Posterior vena cava (tissue), 2 donors: ENCODE results near the gene CDRT15. TPM values are rescaled to one million over a fixed set of nuclear protein-coding genes. Genes with fewer than 3 reads are reported as not detected.

Source experiments
- DNase-seq: peaks from one replicate; pipeline ENCODE4 v3.0.0-alpha.2; 2020; ENCODE audit warnings: low spot score
- intact Hi-C, 2 donors: fragments of 100-400 bp; cut with DNase I; formaldehyde crosslinking; loops; one replicate each; pipeline versions ENCODE4 v1.14.1 to v1.14.2; 2022 to 2023
- total RNA-seq, 2 donors: library from RNA; stranded (reverse); fragmentation: NEBNext Ultra II Directional; extraction: Animal tissue kit (Norgen Biotek cat#: 25700); gene quantifications; one replicate each; pipeline ENCODE4 v1.2.1, GENCODE V29; 2021
- donor health status: DM: yes; HTN: yes; CAD: no.
- donor health status: DM: yes; HTN: yes; CAD: no.

CDRT15 gene
- total RNA-seq, 2 donors from 2014 or later: not detected

GRCh38 chr17:14211246-14211645, 25.4 kb downstream of the CDRT15 start:
- intact Hi-C loops: no loop called here
- no peak for DNase-seq

GRCh38 chr17:14209215-14209614, 27.4 kb downstream of the CDRT15 start:
- intact Hi-C loops: no loop called here
- DNase-seq: no peak

- intact Hi-C loops: no loop called here
- no peak for DNase-seq
Observed at GRCh38 chr17:14207791-14208190, 28.9 kb downstream of the CDRT15 start.

GRCh38 chr17:14206891-14207290, 29.8 kb downstream of the CDRT15 start:
- no peak for DNase-seq
- intact Hi-C loops: no loop called here

GRCh38 chr17:14205992-14206461, 30.6 kb downstream of the CDRT15 start:
- intact Hi-C loops: no loop called here

GRCh38 chr17:14205380-14205779, 31.3 kb downstream of the CDRT15 start:
- intact Hi-C loops: no loop called here
- DNase-seq: no peak

More at GRCh38 chr17:14205992-14206461, 30.6 kb downstream of the CDRT15 start:
- DNase-seq: no peak

- intact Hi-C loops: no loop called here
- DNase-seq: no peak
Observed at GRCh38 chr17:14204546-14204945, 32.1 kb downstream of the CDRT15 start.

- intact Hi-C loops: no loop called here
- no peak for DNase-seq
Observed at GRCh38 chr17:14204084-14204483, 32.6 kb downstream of the CDRT15 start.

- DNase-seq: no peak
- intact Hi-C loops: no loop called here
Observed at GRCh38 chr17:14203388-14203787, 33.3 kb downstream of the CDRT15 start.

GRCh38 chr17:14202388-14203166, 34.1 kb downstream of the CDRT15 start:
- intact Hi-C loops: no loop called here
- DNase-seq: no peak

- intact Hi-C loops: no loop called here
- no peak for DNase-seq
Observed at GRCh38 chr17:14201988-14202380, 34.7 kb downstream of the CDRT15 start.

- intact Hi-C loops: no loop called here
- no peak for DNase-seq
Observed at GRCh38 chr17:14201021-14201987, 35.4 kb downstream of the CDRT15 start.

- no peak for DNase-seq
- intact Hi-C loops: no loop called here
Observed at GRCh38 chr17:14200354-14200753, 36.3 kb downstream of the CDRT15 start.

- DNase-seq: no peak
- intact Hi-C loops: no loop called here
Observed at GRCh38 chr17:14199601-14200000, 37.1 kb downstream of the CDRT15 start.

- intact Hi-C loops: no loop called here
- no peak for DNase-seq
Observed at GRCh38 chr17:14198575-14198974, 38.1 kb downstream of the CDRT15 start.

- intact Hi-C loops: no loop called here
- DNase-seq: no peak
Observed at GRCh38 chr17:14198013-14198412, 38.6 kb downstream of the CDRT15 start.

GRCh38 chr17:14197586-14197985, 39.1 kb downstream of the CDRT15 start:
- DNase-seq: no peak
- intact Hi-C loops: no loop called here

GRCh38 chr17:14197057-14197456, 39.6 kb downstream of the CDRT15 start:
- DNase-seq: no peak
- intact Hi-C loops: no loop called here

- no peak for DNase-seq
- intact Hi-C loops: no loop called here
Observed at GRCh38 chr17:14196377-14196997, 40.2 kb downstream of the CDRT15 start.
